Measurements from ENCODE around the gene LGR6. TPM values are rescaled to one million over a fixed set of nuclear protein-coding genes. Genes with fewer than 3 reads are reported as not detected.

LGR6 gene
- total and polyA plus RNA-seq, 10 of the 15 experiments (the other 5 are each of a cell fraction or from before 2014, with no cell fraction given): not detected

GRCh38 chr1:202164271-202165037 is 29.1 kb upstream of the LGR6 start:
- no peaks in the 10 kb centered on the region for H3K9me3 ChIP-seq (replicated peaks; ENCODE audit: control insufficient read depth, insufficient read depth, low read length)
- peak; percentile 56 for DNase-seq (ENCODE audit: low read depth, low spot score)
- ChIA-PET RAD21 (ENCODE audit: unreplicated experiment) (interaction anchor here (1.2 to 2.4 kb wide), 4 partner anchors 9 to 21 kb away, joined by 3 to 12 read pairs (median 6); no protein-coding TSS in a partner anchor), CTCF (interaction anchor here (1.1 to 9.2 kb wide), 8 partner anchors 9 to 152 kb away, joined by 3 to 171 read pairs (median 9); partner anchors contain the start of gene LGR6), SMC1A (ENCODE audit: uncharacterized antibody, unreplicated experiment) (interaction anchor here (0.9 to 2.4 kb wide), 8 partner anchors 9 to 149 kb away, joined by 3 to 21 read pairs (median 4); no protein-coding TSS in a partner anchor), POLR2A (interaction anchor here (0.7 to 1.3 kb wide), 3 partner anchors 9 to 177 kb away, joined by 3 read pairs; partner anchors contain the start of gene UBE2T)
- no peaks in the 10 kb centered on the region for H3K36me3 ChIP-seq (ENCODE audit: control insufficient read depth in 2 of 2, insufficient read depth in 2 of 2, low read length in 1 of 2)
- no TSS peak for BruUV-seq (replicated peaks)
- in situ Hi-C loops (cut with MboI) (no loop called here), intact Hi-C loops (cut with micrococcal nuclease; ENCODE audit: unreplicated experiment) (no loop called here)
- H3K27me3 ChIP-seq (replicated peaks in 1 of 2; ENCODE audit: control insufficient read depth in 2 of 2, insufficient read depth in 2 of 2, low read length in 1 of 2): no peaks in the 10 kb centered on the region
- H3K4me3 ChIP-seq: peak overlapping the region; percentile 26
- peaks cover 57% of the 10 kb centered on the region for H3K4me1 ChIP-seq (ENCODE audit: control insufficient read depth, insufficient read depth, low read length)
- peak overlapping the region; percentile 71 for H3K4me2 ChIP-seq (ENCODE audit: control insufficient read depth, insufficient read depth)
- peak overlapping the region; percentile 29 for H3K27ac ChIP-seq (ENCODE audit: control insufficient read depth, insufficient read depth)
- H3K79me2 ChIP-seq (ENCODE audit: control insufficient read depth, insufficient read depth, low read length): peaks cover 20% of the 10 kb centered on the region
- no peak for FAIRE-seq
- 22% methylated on average over 11 of the region's 11 CpGs for WGBS (ENCODE audit: insufficient coverage, insufficient replicate concordance, low lambda C conversion rate, missing lambda C conversion rate)
- H4K20me1 ChIP-seq (ENCODE audit: control insufficient read depth, insufficient read depth): no peaks in the 10 kb centered on the region
- peak overlapping the region; percentile 31; the same call in 1 of the 2 replicates for H3K9ac ChIP-seq (ENCODE audit: control insufficient read depth, insufficient read depth, low read length)
- peak; percentile 61 for ATAC-seq
- 0 out of 2 replicates have a peak overlapping the region, but pooled peaks have one; percentile 7 for H2AFZ ChIP-seq (ENCODE audit: control insufficient read depth, low read depth, low read length)
- TF ChIP-seq SP1 (IDR thresholded peaks at IDR 0.05; ENCODE audit: low read depth, low read length) (peak; percentile 43), CREM (IDR thresholded peaks at IDR 0.05; ENCODE audit: low read depth) (0 out of 2 replicates have a peak, but pooled peaks have one; percentile 12), CBFB (IDR thresholded peaks at IDR 0.05; ENCODE audit: low read depth) (peak; percentile 83), RELA (IDR thresholded peaks at IDR 0.05; ENCODE audit: borderline replicate concordance, partially characterized antibody) (peak; percentile 43), RELB (IDR thresholded peaks at IDR 0.05; ENCODE audit: low read depth) (peak; percentile 91), NFXL1 (IDR thresholded peaks at IDR 0.05; ENCODE audit: borderline replicate concordance) (no peak), PKNOX1 (IDR thresholded peaks at IDR 0.05) (no peak), EGR1 (IDR thresholded peaks at IDR 0.05; ENCODE audit: borderline replicate concordance in 1 of 2, low read depth in 2 of 2, low read length in 2 of 2) (peak in 1 of 2 experiments; percentile 95; a peak in 2 of 3 replicates), POLR2AphosphoS5 (IDR thresholded peaks at IDR 0.05; ENCODE audit: low read length) (no peak), NKRF (conservative IDR thresholded peaks at IDR 0.05) (no peak), BMI1 (IDR thresholded peaks at IDR 0.05; ENCODE audit: borderline replicate concordance) (peak; percentile 25; the same call in 1 of the 2 replicates), GABPA (IDR thresholded peaks at IDR 0.05; ENCODE audit: low read depth) (no peak), CHD2 (IDR thresholded peaks at IDR 0.05; ENCODE audit: borderline replicate concordance, low read depth, low read length) (peak; percentile 41; the same call in 1 of the 2 replicates), SRF (IDR thresholded peaks at IDR 0.05; ENCODE audit: low read depth in 2 of 2, low read length in 2 of 2) (no peak), MEF2B (IDR thresholded peaks at IDR 0.05; ENCODE audit: partially characterized antibody, poor library complexity, severe bottlenecking) (peak; percentile 99), JUND (IDR thresholded peaks at IDR 0.05; ENCODE audit: low read depth, low read length) (no peak), TBL1XR1 (IDR thresholded peaks at IDR 0.05; ENCODE audit: low read depth, low read length) (peak; percentile 81), BCL11A (IDR thresholded peaks at IDR 0.05; ENCODE audit: low read depth, low read length) (peak; percentile 73; the same call in 1 of the 2 replicates), ZNF384 (IDR thresholded peaks at IDR 0.05; ENCODE audit: borderline replicate concordance, low read depth, low read length) (peak; percentile 14; the same call in 1 of the 2 replicates)
